GM12864 (cell line): ENCODE measurements around the gene SLC10A4.

Source experiments
- DNase-seq: peaks from one replicate; pipeline ENCODE4 v3.0.0-alpha.2; 2011; ENCODE audit warnings: low read depth
- H3K4me3 ChIP-seq: 2 replicates; pipeline ENCODE4 v1.5.1; 2011; ENCODE audit warnings: mild to moderate bottlenecking, low read depth, low read length, control low read depth
- TF ChIP-seq, protein P1 (sequence below): IDR thresholded peaks from 2 replicates; pipeline ENCODE4 v1.5.1; 2011; ENCODE audit warnings: low read depth, mild to moderate bottlenecking, moderate library complexity, low read length, control low read depth, inconsistent platforms; ENCODE audit errors: missing control alignments

SLC10A4 gene

DNA sequence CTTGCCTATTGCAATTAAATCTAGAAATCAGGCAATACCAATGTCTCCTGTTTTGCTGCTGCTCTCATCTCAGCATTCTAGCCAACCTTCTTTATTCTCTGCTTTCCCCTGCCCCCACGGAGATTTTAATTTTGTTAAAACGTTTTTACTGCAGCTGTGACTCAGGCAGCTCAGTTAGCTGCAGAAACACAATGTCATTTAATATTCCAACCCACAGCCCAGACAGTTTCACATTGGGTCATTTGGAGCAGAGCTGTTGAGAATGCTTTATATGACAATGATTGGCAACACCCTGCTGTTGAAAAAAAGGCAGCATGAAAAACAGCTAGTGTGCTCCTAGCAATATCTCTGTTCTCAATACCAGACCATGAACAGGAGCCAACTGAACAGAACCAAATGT is 12.6 kb upstream of the SLC10A4 start:
- no peak for DNase-seq
- H3K4me3 ChIP-seq, result no peak overlapping the region
- TF ChIP-seq, protein P1, sequence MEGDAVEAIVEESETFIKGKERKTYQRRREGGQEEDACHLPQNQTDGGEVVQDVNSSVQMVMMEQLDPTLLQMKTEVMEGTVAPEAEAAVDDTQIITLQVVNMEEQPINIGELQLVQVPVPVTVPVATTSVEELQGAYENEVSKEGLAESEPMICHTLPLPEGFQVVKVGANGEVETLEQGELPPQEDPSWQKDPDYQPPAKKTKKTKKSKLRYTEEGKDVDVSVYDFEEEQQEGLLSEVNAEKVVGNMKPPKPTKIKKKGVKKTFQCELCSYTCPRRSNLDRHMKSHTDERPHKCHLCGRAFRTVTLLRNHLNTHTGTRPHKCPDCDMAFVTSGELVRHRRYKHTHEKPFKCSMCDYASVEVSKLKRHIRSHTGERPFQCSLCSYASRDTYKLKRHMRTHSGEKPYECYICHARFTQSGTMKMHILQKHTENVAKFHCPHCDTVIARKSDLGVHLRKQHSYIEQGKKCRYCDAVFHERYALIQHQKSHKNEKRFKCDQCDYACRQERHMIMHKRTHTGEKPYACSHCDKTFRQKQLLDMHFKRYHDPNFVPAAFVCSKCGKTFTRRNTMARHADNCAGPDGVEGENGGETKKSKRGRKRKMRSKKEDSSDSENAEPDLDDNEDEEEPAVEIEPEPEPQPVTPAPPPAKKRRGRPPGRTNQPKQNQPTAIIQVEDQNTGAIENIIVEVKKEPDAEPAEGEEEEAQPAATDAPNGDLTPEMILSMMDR, result no peak

DNA sequence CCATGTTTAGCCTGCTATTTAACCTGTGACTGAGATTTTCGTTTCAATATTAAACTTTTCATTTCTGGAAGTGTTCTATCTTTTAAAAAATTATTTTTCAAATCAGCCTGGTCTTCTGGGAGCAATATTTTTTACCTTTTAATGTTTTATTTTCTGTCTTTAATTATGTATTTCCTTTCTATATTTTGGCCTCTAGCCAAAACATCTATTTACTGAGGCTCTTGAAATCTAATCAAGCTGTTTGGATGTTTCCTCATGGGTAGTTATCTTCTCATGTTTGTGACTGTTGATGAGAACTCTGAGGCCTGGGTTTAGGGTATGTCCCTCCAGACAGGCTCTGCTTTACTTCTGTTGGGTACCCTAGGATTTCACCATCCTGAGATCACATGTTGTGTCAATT is 10.3 kb upstream of the SLC10A4 start:
- no peak for DNase-seq
- no peak overlapping the region for H3K4me3 ChIP-seq
- TF ChIP-seq, protein P1, result no peak

DNA sequence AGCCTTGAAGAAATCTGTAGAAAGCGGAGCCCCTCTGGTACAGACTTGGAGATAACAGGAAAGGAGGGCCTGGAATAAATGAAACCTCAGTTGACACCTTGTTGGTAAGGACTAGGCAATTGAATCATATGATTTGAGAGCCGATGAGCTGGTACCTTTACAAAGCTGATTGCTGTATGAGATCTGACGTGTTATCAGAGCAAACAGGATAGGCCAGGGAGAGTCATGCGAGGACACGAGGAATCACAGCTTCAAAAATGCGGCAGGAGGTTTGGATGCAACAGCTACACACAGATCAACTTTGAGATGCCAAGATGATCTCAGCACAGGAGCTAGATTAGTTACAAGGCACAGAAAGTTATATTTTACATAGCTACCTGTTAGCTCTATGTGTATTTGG is 7.4 kb upstream of the SLC10A4 start:
- DNase-seq, result no peak
- no peak overlapping the region for H3K4me3 ChIP-seq
- TF ChIP-seq, protein P1, result no peak

DNA sequence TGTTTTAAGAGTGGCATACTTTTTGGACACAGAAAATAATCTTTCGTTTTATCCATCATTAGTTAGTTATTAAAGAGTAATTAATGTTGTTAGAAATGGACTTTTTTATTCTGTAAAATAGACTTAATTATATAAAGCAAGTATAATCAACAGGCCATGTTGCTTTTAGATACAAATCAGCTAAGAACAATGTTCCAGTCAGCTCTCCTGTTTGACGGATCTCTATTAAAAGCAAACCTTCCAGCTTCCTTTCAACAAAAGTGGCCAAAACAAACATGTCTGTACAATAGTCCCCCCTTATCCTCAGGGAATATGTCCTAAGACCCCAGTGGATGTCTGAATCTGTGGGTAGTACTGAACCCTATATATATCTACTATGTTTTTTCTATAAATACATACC is 4.9 kb upstream of the SLC10A4 start:
- no peak for DNase-seq
- H3K4me3 ChIP-seq, result no peak overlapping the region
- TF ChIP-seq, protein P1, result no peak

DNA sequence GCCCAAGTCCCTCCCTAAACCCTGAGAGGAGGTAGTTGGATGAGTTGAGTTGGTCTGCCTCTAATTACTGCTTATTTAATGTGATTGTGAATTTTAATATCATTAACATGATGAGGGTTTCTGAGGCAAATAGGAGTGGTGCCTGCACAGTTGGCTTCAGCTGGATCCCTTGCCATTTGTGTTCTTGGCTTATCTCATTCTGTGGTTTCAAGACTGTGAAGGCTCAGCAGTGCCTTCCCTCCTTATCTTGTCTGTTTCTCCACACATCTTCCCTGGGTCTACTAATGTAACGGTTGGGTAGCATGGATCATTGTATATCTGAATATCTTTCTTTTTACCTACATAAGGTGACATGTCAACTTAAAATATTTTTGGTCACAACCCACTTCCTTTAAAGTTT is 1.6 kb upstream of the SLC10A4 start:
- H3K4me3 ChIP-seq, result no peak overlapping the region
- TF ChIP-seq, protein P1, result no peak
- no peak for DNase-seq

DNA sequence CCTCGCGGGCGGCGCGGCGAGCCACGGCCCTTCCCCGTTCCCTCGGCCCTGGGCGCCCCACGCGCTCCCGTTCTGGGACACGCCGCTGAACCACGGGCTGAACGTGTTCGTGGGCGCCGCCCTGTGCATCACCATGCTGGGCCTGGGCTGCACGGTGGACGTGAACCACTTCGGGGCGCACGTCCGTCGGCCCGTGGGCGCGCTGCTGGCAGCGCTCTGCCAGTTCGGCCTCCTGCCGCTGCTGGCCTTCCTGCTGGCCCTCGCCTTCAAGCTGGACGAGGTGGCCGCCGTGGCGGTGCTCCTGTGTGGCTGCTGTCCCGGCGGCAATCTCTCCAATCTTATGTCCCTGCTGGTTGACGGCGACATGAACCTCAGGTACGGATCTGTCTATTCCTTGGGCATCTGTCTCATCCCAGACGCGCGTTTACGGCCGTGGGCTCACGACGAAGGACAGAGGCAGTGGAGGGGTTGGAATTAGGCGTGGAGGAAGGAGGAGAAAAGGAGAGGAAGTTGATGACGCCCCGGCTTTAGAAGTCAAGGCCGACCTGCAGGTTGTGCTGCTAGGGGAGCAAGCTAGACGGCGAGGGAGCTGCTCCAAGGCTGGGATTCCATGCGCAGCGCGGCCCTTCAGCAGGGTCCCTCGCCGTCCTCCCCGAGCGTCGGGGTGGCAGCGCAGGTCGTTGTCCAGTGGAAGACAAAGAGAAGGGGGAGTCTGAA is 792 bp downstream of the SLC10A4 start:
- no peak for DNase-seq
- H3K4me3 ChIP-seq, result no peak overlapping the region
- TF ChIP-seq, protein P1, result no peak
